ENCODE results near the gene TMEM273. TPM values are rescaled to one million over a fixed set of nuclear protein-coding genes. Genes with fewer than 3 reads are reported as not detected.

TMEM273 gene
- total RNA-seq, 1 experiment from 2014 or later = not detected

- no peaks in the 10 kb centered on the region for H3K36me3 ChIP-seq (ENCODE audit: control insufficient read depth in 1 of 2, insufficient read depth in 2 of 2, low read length in 2 of 2)
- no peak for ATAC-seq
- no TSS peak for BruUV-seq (replicated peaks)
- H3K4me2 ChIP-seq (ENCODE audit: low read length) = no peak overlapping the region
- DNase-seq (ENCODE audit: low read depth, low spot score) = no peak
- H4K20me1 ChIP-seq (ENCODE audit: insufficient read depth) = no peaks in the 10 kb centered on the region
- RAD21 ChIA-PET (ENCODE audit: low non-redundant PET in 1 of 2, low total read pairs in 2 of 2, uncharacterized antibody in 2 of 2, unreplicated experiment in 2 of 2) = no interaction called here
- intact Hi-C loops (cut with micrococcal nuclease) = no loop called here
- H2AFZ ChIP-seq (ENCODE audit: low read depth, low read length, poor library complexity, severe bottlenecking) = no peak overlapping the region
- TF ChIP-seq EZH2 (IDR thresholded peaks at IDR 0.05) = no peak
- no peak overlapping the region for H3K27ac ChIP-seq (ENCODE audit: low read depth, low read length)
- peaks cover 30% of the 10 kb centered on the region for H3K27me3 ChIP-seq (ENCODE audit: insufficient read depth, low read length)
- POLR2A ChIA-PET = no interaction called here
- no peaks in the 10 kb centered on the region for H3K9me3 ChIP-seq (ENCODE audit: control insufficient read depth in 1 of 2, insufficient read depth in 1 of 2, low read depth in 1 of 2, low read length in 2 of 2)
- no peaks in the 10 kb centered on the region for H3K79me2 ChIP-seq (ENCODE audit: insufficient read depth, low read length)
- no peaks in the 10 kb centered on the region for H3K9me2 ChIP-seq (ENCODE audit: insufficient read depth)
- H3K9ac ChIP-seq (ENCODE audit: low read length) = no peak overlapping the region
- H3K4me1 ChIP-seq (ENCODE audit: control insufficient read depth in 1 of 2, insufficient read depth in 2 of 2, low read length in 2 of 2) = peaks cover 0 to 10% of the 10 kb centered on the region in 2 experiments; a peak in 1 of 4 replicates
- H3K4me3 ChIP-seq (replicated peaks in 1 of 2; ENCODE audit: low read depth in 1 of 2, low read length in 2 of 2) = no peak overlapping the region
- CTCF ChIA-PET = no interaction called here
Observed at GRCh38 chr10:49140304-49141177, 47.6 kb downstream of the TMEM273 start.

- TF ChIP-seq ZFX (IDR thresholded peaks at IDR 0.05) (no peak), ELF1 (IDR thresholded peaks at IDR 0.05; ENCODE audit: borderline replicate concordance, low read depth) (no peak), CBX3 (IDR thresholded peaks at IDR 0.05; ENCODE audit: low read depth) (no peak), JUND (IDR thresholded peaks at IDR 0.05) (peak; percentile 22; the same call in 1 of the 2 replicates)
- TF ChIP-seq, protein P1, sequence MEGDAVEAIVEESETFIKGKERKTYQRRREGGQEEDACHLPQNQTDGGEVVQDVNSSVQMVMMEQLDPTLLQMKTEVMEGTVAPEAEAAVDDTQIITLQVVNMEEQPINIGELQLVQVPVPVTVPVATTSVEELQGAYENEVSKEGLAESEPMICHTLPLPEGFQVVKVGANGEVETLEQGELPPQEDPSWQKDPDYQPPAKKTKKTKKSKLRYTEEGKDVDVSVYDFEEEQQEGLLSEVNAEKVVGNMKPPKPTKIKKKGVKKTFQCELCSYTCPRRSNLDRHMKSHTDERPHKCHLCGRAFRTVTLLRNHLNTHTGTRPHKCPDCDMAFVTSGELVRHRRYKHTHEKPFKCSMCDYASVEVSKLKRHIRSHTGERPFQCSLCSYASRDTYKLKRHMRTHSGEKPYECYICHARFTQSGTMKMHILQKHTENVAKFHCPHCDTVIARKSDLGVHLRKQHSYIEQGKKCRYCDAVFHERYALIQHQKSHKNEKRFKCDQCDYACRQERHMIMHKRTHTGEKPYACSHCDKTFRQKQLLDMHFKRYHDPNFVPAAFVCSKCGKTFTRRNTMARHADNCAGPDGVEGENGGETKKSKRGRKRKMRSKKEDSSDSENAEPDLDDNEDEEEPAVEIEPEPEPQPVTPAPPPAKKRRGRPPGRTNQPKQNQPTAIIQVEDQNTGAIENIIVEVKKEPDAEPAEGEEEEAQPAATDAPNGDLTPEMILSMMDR (IDR thresholded peaks at IDR 0.05 in 2 of 3, conservative IDR thresholded peaks at IDR 0.05 in 1 of 3; ENCODE audit: borderline replicate concordance in 1 of 3, insufficient read depth in 1 of 3, low read depth in 2 of 3, low read length in 2 of 3) = no peak
- no TSS peak for BruUV-seq (replicated peaks)
- ChIA-PET RAD21 (ENCODE audit: low non-redundant PET in 1 of 2, low total read pairs in 2 of 2, uncharacterized antibody in 2 of 2, unreplicated experiment in 2 of 2) (no interaction called here), POLR2A (no interaction called here), CTCF (no interaction called here)
- Histone ChIP-seq H3K9me2 (ENCODE audit: insufficient read depth) (no peaks in the 10 kb centered on the region), H3K9ac (ENCODE audit: low read length) (no peak overlapping the region), H3K27ac (ENCODE audit: low read depth, low read length) (no peak overlapping the region), H2AFZ (ENCODE audit: low read depth, low read length, poor library complexity, severe bottlenecking) (no peak overlapping the region), H3K36me3 (ENCODE audit: control insufficient read depth in 1 of 2, insufficient read depth in 2 of 2, low read length in 2 of 2) (no peaks in the 10 kb centered on the region), H3K27me3 (ENCODE audit: insufficient read depth, low read length) (peaks cover 31% of the 10 kb centered on the region), H3K4me2 (ENCODE audit: low read length) (peak overlapping the region; percentile 27; the same call in 1 of the 2 replicates), H3K79me2 (ENCODE audit: insufficient read depth, low read length) (no peaks in the 10 kb centered on the region), H3K9me3 (ENCODE audit: control insufficient read depth in 1 of 2, insufficient read depth in 1 of 2, low read depth in 1 of 2, low read length in 2 of 2) (no peaks in the 10 kb centered on the region), H3K4me3 (replicated peaks in 1 of 2; ENCODE audit: low read depth in 1 of 2, low read length in 2 of 2) (no peak overlapping the region), H4K20me1 (ENCODE audit: insufficient read depth) (no peaks in the 10 kb centered on the region), H3K4me1 (ENCODE audit: control insufficient read depth in 1 of 2, insufficient read depth in 2 of 2, low read length in 2 of 2) (peaks cover 0 to 10% of the 10 kb centered on the region in 2 experiments; a peak in 1 of 4 replicates)
- intact Hi-C loops (cut with micrococcal nuclease) = no loop called here
- DNase-seq (ENCODE audit: low read depth, low spot score) (peak; percentile 37), ATAC-seq (peak; percentile 62; the same call in 1 of the 2 replicates)
Observed at GRCh38 chr10:49139846-49140195, 48.4 kb downstream of the TMEM273 start.
